IMR-90 (cell line): ENCODE measurements around the gene UBE2D4. TPM values are rescaled to one million over a fixed set of nuclear protein-coding genes. Genes with fewer than 3 reads are reported as not detected.
A peak's percentile ranks its signal among the peaks of the same experiment; 100 is the strongest.

ENCODE experiments used
- ATAC-seq: fragments of 200-7000 bp; cut with Tn5 transposase; 2 replicates; pipeline ENCODE4 v1.9.1; 2020; ENCODE audit warnings: low read depth, mild to moderate bottlenecking, moderate library complexity
- BruUV-seq: library from RNA; stranded (reverse); fragments of 400-500 nt; replicated peaks from 2 replicates; lab custom pipeline; 2021; lab: Mats Ljungman, UMichigan
- CTCF ChIA-PET: fragments of 300-600 bp; formaldehyde crosslinking; extraction: SDS; loops from one replicate; lab custom pipeline; 2021; ENCODE audit warnings: antibody characterized with exemption; lab: Yijun Ruan, JAX
- POLR2A ChIA-PET: fragments of 300-600 bp; sonication (Branson Sonifier 250); formaldehyde crosslinking; loops from one replicate; lab custom pipeline; 2022; ENCODE audit warnings: antibody characterized with exemption; ENCODE audit not compliant: unreplicated experiment; lab: Charles Lee
- DNase-seq: peaks from one replicate; pipeline ENCODE4 v3.0.0; 2013
- H2AFZ ChIP-seq: replicated peaks from 2 replicates; pipeline ENCODE3; 2013; ENCODE audit warnings: low read length, mild to moderate bottlenecking; ENCODE audit not compliant: poor library complexity
- H2AK5ac ChIP-seq: 2 replicates; pipeline ENCODE4 v1.6.1; 2013; ENCODE audit warnings: low read depth, low read length, inconsistent platforms
- H2AK9ac ChIP-seq: replicated peaks from 2 replicates; pipeline ENCODE3; 2013; ENCODE audit warnings: mild to moderate bottlenecking, low read depth, low read length, moderate library complexity; ENCODE audit not compliant: poor library complexity
- H2BK120ac ChIP-seq: 2 replicates; pipeline ENCODE4 v1.6.1; 2013; ENCODE audit warnings: low read depth, low read length, inconsistent platforms
- H2BK15ac ChIP-seq: 3 replicates; pipeline ENCODE4 v1.6.1; 2013; ENCODE audit warnings: low read depth, low read length, inconsistent platforms
- H2BK20ac ChIP-seq: 2 replicates; pipeline ENCODE4 v1.6.1; 2013; ENCODE audit warnings: low read depth, mild to moderate bottlenecking, inconsistent platforms, low read length, moderate library complexity
- H2BK5ac ChIP-seq: 2 replicates; pipeline ENCODE4 v1.6.1; 2013; ENCODE audit warnings: mild to moderate bottlenecking, low read depth, low read length, inconsistent platforms; ENCODE audit not compliant: poor library complexity, severe bottlenecking
- H3K14ac ChIP-seq: replicated peaks from 2 replicates; pipeline ENCODE4 v1.6.1; 2013; ENCODE audit warnings: low read depth, low read length, inconsistent platforms
- H3K18ac ChIP-seq: 2 replicates; pipeline ENCODE4 v1.6.1; 2013; ENCODE audit warnings: low read depth, low read length, control low read depth
- H3K23ac ChIP-seq: 2 replicates; pipeline ENCODE4 v1.6.1; 2013; ENCODE audit warnings: low read depth, low read length, inconsistent platforms
- H3K27ac ChIP-seq: 2 replicates; pipeline ENCODE4 v1.5.1; 2013; ENCODE audit warnings: mild to moderate bottlenecking, control low read depth, low read length; ENCODE audit not compliant: insufficient read depth
- H3K27me3 ChIP-seq: 2 replicates; pipeline ENCODE4 v1.6.1; 2013; ENCODE audit warnings: low read length; ENCODE audit not compliant: control insufficient read depth, insufficient read depth
- H3K36me3 ChIP-seq: 2 replicates; pipeline ENCODE4 v1.6.1; 2013; ENCODE audit warnings: low read length, mixed read lengths; ENCODE audit not compliant: control insufficient read depth, insufficient read depth
- H3K4ac ChIP-seq: 2 replicates; pipeline ENCODE4 v1.6.1; 2013; ENCODE audit warnings: low read depth, low read length, inconsistent platforms
- H3K4me1 ChIP-seq: 2 replicates; pipeline ENCODE4 v1.6.1; 2013; ENCODE audit warnings: low read length, mixed read lengths; ENCODE audit not compliant: control insufficient read depth, insufficient read depth
- H3K4me2 ChIP-seq: 2 replicates; pipeline ENCODE4 v1.6.1; 2013; ENCODE audit warnings: low read depth, mild to moderate bottlenecking, control low read depth, low read length, moderate library complexity
- H3K4me3 ChIP-seq: 2 replicates; pipeline ENCODE4 v1.5.1; 2013; ENCODE audit warnings: low read depth, mild to moderate bottlenecking, control low read depth, low read length, moderate library complexity; ENCODE audit not compliant: insufficient read depth
- H3K56ac ChIP-seq: 2 replicates; pipeline ENCODE4 v1.6.1; 2013; ENCODE audit warnings: low read length, inconsistent platforms; ENCODE audit not compliant: insufficient read depth; ENCODE audit errors: extremely low read depth
- H3K79me1 ChIP-seq, 2 experiments: 2 replicates each; pipeline ENCODE4 v1.6.1; 2013; ENCODE audit warnings: low read length in 2 of 2, inconsistent platforms in 1 of 2, low read depth in 1 of 2
- H3K9ac ChIP-seq: 2 replicates; pipeline ENCODE4 v1.6.1; 2013; ENCODE audit warnings: low read depth, low read length, control low read depth
- H3K9me1 ChIP-seq: 2 replicates; pipeline ENCODE4 v1.6.1; 2013; ENCODE audit warnings: low read length, inconsistent platforms; ENCODE audit not compliant: insufficient read depth
- H3K9me3 ChIP-seq: 2 replicates; pipeline ENCODE4 v1.6.1; 2013; ENCODE audit warnings: low read length; ENCODE audit not compliant: control insufficient read depth, insufficient read depth
- H4K20me1 ChIP-seq: 2 replicates; pipeline ENCODE4 v1.6.1; 2013; ENCODE audit warnings: low read length, inconsistent platforms; ENCODE audit not compliant: insufficient read depth
- H4K5ac ChIP-seq: 2 replicates; pipeline ENCODE4 v1.6.1; 2013; ENCODE audit warnings: mild to moderate bottlenecking, low read depth, low read length, control low read depth
- H4K8ac ChIP-seq, 2 experiments: 2 replicates each; pipeline ENCODE4 v1.6.1; 2013; ENCODE audit warnings: low read depth in 2 of 2, low read length in 2 of 2, control low read depth in 1 of 2, inconsistent platforms in 1 of 2
- H4K91ac ChIP-seq: 2 replicates; pipeline ENCODE4 v1.6.1; 2013; ENCODE audit warnings: low read depth, low read length, inconsistent platforms; ENCODE audit not compliant: insufficient read depth
- CEBPB ChIP-seq: IDR thresholded peaks from 2 replicates; pipeline ENCODE4 v1.6.1; 2012; ENCODE audit warnings: low read depth, low read length, improper control_type of control experiment
- CHD1 ChIP-seq: IDR thresholded peaks from 2 replicates; pipeline ENCODE4 v1.6.1; 2012; ENCODE audit warnings: low read depth, low read length, improper control_type of control experiment
- MAZ ChIP-seq: IDR thresholded peaks from 2 replicates; pipeline ENCODE4 v1.6.1; 2012; ENCODE audit warnings: low read depth, mild to moderate bottlenecking, low read length, improper control_type of control experiment, moderate library complexity, borderline replicate concordance
- NFE2L2 ChIP-seq: fragments of 150-350 bp; IDR thresholded peaks from 2 replicates; pipeline ENCODE4 v1.6.1; 2016; ENCODE audit warnings: low read depth, mild to moderate bottlenecking, low read length
- POLR2A ChIP-seq: IDR thresholded peaks from 2 replicates; pipeline ENCODE4 v1.6.1; 2012; ENCODE audit warnings: mild to moderate bottlenecking, low read depth, low read length
- RAD21 ChIP-seq: IDR thresholded peaks from 2 replicates; pipeline ENCODE4 v1.6.1; 2012; ENCODE audit warnings: low read length, improper control_type of control experiment
- USF2 ChIP-seq: fragments of 150-350 bp; IDR thresholded peaks from 2 replicates; pipeline ENCODE4 v1.6.1; 2017; ENCODE audit warnings: mild to moderate bottlenecking, antibody characterized with exemption, low read length, low read depth
- WGBS, 2 experiments: methylation state at CpG; one replicate each; pipeline versions ENCODE4 v1.1.5 to v1.1.7; 2013; ENCODE audit warnings: missing lambda C conversion rate in 2 of 2; ENCODE audit not compliant: insufficient read length in 1 of 2; ENCODE audit errors: extremely low coverage in 2 of 2; 5-methylcytosine and 5-hydroxymethylcytosine counted together
- dilution Hi-C: fragments of 300-500 bp; cut with HindIII; formaldehyde crosslinking; loops from one replicate; pipeline ENCODE4 v1.14.3; 2018; ENCODE audit warnings: low sequenced_read_pairs; ENCODE audit not compliant: unreplicated experiment
- in situ Hi-C: fragments of 300-500 bp; cut with MboI; formaldehyde crosslinking; loops from 3 replicates; pipeline ENCODE4 v1.14.3; 2019; ENCODE audit warnings: low sequenced_read_pairs, inconsistent platforms, mixed read lengths
- intact Hi-C: fragments of 100-400 bp; cut with micrococcal nuclease; formaldehyde crosslinking; loops from 2 replicates; pipeline ENCODE4 v1.10.0; 2022
- polyA plus RNA-seq, 3 experiments: library from polyadenylated mRNA; depleted of rRNA; stranded (reverse); fragments of >200 nt; gene quantifications; 2 replicates each; pipeline ENCODE4 v1.2.3, GENCODE V29; 2012; ENCODE audit warnings: low replicate concordance in 1 of 3
- total RNA-seq: library from RNA; depleted of rRNA; stranded (reverse); fragments of >200 nt; gene quantifications from 2 replicates; pipeline ENCODE4 v1.2.3, GENCODE V29; 2012

UBE2D4 gene
- total and polyA plus RNA-seq, 2 of the 4 experiments (the other 2 are of a cell fraction) = 9.7 to 10.5 TPM

GRCh38 chr7:43926798-43927123 is 525 bp downstream of the UBE2D4 start:
- POLR2A ChIA-PET = no interaction called here
- BruUV-seq = no TSS peak
- no peak for DNase-seq

More at GRCh38 chr7:43926798-43927123, 525 bp downstream of the UBE2D4 start:
- intact Hi-C loops = no loop called here
- no peak overlapping the region for H4K5ac ChIP-seq
- peak overlapping the region; percentile 54; the same call in 1 of the 2 replicates for H3K4ac ChIP-seq
- H3K4me2 ChIP-seq = peak overlapping the region; percentile 80
- H3K79me1 ChIP-seq = peaks cover 0 to 13% of the 10 kb centered on the region in 2 experiments; a peak in 2 of 4 replicates
- H3K4me3 ChIP-seq = peak overlapping the region; percentile 77
- H3K36me3 ChIP-seq = no peaks in the 10 kb centered on the region
- H3K27ac ChIP-seq = no peak overlapping the region; the same call in 1 of the 2 replicates
- H3K9ac ChIP-seq = no peak overlapping the region
- no peak overlapping the region for H3K18ac ChIP-seq
- no peak overlapping the region for H4K91ac ChIP-seq
- H2AK9ac ChIP-seq = peak overlapping the region; percentile 52
- no peak for ATAC-seq
- CTCF ChIA-PET = no interaction called here
- no peak overlapping the region for H2BK20ac ChIP-seq
- no CpG with 5 or more reads among the region's 6 CpGs for WGBS, 2 experiments
- TF ChIP-seq CEBPB = no peak
- no peak for TF ChIP-seq USF2
- TF ChIP-seq POLR2A = no peak
- no peak for TF ChIP-seq NFE2L2
- TF ChIP-seq RAD21 = no peak
- TF ChIP-seq MAZ = no peak
- no peak for TF ChIP-seq CHD1
- no peak overlapping the region for H2BK5ac ChIP-seq
- in situ Hi-C loops = no loop called here
- dilution Hi-C loops = no loop called here
- H4K8ac ChIP-seq = peak overlapping the region; percentile 50 to 68; a peak in 2 of 4 replicates
- H2BK120ac ChIP-seq = no peak overlapping the region
- no peaks in the 10 kb centered on the region for H3K4me1 ChIP-seq
- H4K20me1 ChIP-seq = no peaks in the 10 kb centered on the region
- no peaks in the 10 kb centered on the region for H3K9me3 ChIP-seq
- H3K27me3 ChIP-seq = no peaks in the 10 kb centered on the region
- H3K14ac ChIP-seq = 0 out of 2 replicates have a peak overlapping the region, but pooled peaks have one; percentile 48
- 0 out of 2 replicates have a peak overlapping the region, but pooled peaks have one; percentile 67 for H3K23ac ChIP-seq
- H2AK5ac ChIP-seq = peak overlapping the region; percentile 45; the same call in 1 of the 2 replicates
- no peak overlapping the region for H2BK15ac ChIP-seq
- no peaks in the 10 kb centered on the region; the same call in 1 of the 2 replicates for H3K9me1 ChIP-seq
- no peak overlapping the region for H3K56ac ChIP-seq
- H2AFZ ChIP-seq = peak overlapping the region; percentile 99
